GM21737 (cell line): Measurements from ENCODE around the gene TMTC1.
"Not testable (repeated sequence)": the region's sequence is repeated elsewhere in the genome, so short reads cannot be mapped to it uniquely, and the experiment has no call there.

Experiments
- ATAC-seq: cut with Tn5 transposase; IDR thresholded peaks from one replicate; pipeline ENCODE4 v1.9.1; 2021; ENCODE audit warnings: mild to moderate bottlenecking, moderate library complexity; ENCODE audit not compliant: unreplicated experiment

Gene TMTC1

DNA sequence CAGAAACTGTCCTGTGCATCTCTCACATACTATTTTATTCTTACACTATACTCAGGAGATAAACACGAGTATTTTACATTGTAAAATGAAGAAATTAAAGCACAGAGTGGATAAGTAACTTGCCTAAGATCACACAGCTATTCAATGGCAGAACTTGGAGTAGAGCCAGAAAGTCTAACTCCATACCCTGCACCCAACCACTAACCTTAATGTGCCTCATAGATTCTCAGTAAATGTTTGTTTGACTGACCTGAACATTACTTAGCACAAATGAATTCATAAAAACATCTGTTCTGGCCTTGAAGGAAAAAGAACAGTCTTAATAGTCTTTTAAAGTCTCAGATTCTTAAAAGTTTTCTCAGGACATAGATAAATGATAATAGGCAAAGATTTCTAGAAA, 202.8 kb downstream of the TMTC1 start:
- no peak for ATAC-seq

DNA sequence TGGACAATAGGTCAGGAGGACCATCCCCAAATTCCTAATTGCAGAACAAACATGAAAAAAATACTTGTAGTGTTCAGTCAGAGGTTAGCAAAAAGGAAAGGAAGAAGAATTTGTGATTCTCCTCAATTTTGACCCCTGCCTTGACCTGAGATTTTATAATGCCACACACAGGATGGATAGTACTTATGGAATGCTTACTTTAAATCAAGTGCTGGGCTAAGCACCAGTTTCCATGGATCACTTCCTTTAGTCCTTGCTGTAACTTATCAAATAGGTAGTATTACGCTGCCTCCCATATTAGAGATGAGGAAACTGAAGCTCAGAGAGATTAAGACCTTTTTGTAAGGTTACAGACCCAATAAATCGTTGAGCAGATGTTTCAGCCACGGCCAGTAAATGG, 205.0 kb downstream of the TMTC1 start:
- no peak for ATAC-seq

DNA sequence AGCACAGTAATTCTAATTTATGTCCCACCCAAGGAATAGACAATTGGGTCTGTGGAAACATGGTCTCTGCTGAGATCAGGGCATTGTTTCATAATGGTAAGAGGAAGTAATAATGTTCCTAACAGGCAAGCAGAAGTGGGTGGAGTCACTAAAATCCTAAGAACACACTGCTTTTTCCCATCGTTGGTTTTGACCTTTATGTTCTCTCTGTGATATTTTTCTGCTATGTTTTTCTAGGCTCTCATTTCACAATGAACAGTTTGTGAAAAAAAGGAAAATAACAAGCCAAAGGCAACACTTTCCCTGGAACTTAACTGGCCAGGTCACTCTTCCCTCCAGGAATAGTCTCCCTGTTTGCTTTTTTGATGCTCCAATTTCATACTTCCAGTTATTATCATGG, 205.7 kb downstream of the TMTC1 start:
- ATAC-seq, result no peak

DNA sequence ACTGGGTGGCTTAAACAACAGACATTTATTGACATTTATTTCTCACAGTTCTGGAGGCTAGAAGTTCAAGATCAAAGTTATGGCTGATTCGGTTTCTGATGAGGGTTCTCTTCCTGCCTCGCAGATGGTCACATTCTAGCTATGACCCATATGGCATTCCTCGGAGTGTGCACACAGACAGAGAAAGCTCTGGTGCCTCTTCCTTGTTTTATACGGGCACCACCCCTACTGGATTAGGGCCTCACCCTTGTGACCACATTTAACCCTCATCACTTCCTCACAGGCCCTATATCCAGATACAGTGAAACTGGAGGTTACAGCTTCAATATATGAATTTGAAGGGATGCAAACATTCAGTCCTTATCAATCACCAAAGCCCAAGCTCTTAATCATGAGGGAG, 209.2 kb downstream of the TMTC1 start:
- no peak for ATAC-seq

DNA sequence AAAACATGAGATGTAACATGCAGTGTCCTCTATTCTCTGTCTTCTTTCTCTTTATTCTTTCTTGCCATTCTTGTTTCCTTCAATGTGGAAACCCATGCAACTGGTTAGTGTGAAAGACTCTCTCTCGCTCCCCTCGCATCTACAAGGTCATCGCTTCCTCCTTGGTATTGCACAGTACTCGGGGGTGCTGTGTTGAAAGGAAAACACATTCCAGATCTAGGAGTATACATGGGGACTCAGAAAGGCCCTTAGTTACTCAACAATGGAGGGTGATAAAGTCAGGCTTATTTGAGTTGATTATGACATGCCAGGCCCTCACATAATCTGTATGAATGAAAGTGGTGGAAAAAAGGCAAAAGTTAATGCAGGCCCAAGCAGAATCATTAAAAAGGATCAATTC, 210.8 kb downstream of the TMTC1 start:
- ATAC-seq, result no peak

DNA sequence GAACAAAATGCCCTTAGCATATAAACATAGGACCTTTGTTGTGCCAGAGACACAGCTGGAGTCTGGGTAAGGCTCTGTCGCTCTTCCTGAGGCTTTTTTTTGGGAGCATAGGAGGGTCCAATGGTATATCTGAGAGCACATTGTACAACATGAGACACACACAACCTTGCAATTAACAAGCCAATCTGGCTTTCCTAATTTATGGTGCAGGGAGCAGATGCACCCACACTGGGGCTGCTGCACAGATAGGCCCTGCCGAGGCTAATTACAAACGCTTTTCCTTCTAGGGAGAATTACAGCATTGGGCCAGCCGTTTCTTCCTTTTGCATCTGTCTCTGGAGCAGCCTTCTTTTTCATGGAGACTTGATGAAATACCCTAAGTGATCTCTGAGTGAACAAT, 211.3 kb downstream of the TMTC1 start:
- ATAC-seq, result no peak

DNA sequence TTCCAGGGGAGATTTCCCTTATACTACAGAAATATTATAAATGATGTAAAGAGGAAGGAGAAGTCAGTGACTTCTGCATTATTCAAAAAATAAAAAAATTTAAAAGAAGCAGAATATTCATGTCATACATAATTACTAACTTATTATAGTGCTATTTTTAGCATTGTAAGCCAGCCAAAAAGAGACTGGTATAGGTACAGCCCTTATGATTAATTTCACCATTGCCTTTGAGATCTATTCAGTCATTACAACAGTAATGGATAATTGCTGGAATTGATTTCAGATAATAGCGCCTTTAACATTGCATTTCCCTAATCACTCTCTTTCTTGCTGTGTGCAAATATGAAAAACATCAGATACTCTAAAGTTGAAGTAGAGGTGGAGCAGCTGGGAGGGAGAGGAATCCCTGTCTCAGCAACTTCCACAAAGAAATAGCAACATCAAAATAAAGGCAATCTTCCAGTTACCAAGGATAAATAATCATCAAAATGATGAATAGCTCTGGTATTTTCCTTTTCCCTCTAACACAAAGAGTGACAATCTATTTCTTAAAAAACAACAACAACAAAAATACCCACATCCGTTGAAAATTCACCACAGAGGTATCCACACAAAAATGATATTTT, 214.5 kb downstream of the TMTC1 start:
- no peak for ATAC-seq

DNA sequence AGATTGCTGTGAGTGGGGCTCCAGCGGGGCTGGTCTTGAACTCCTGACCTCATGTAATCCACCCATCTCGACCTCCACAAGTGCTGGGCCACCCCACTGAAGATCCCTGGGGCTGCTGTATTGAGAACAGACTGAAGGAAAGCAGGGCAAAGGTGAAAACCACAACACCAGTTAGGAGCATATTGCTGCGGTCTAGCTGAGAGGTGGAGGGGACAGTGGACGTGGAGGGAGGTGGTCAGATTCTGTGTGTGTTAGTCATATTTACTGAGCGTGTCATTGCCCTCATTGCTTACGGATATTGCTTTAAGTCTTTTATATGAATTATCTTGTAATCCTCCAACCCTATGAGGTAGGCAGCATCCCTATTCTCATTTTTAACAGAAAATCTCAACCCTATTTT, 217.3 kb downstream of the TMTC1 start:
- ATAC-seq, result no peak

DNA sequence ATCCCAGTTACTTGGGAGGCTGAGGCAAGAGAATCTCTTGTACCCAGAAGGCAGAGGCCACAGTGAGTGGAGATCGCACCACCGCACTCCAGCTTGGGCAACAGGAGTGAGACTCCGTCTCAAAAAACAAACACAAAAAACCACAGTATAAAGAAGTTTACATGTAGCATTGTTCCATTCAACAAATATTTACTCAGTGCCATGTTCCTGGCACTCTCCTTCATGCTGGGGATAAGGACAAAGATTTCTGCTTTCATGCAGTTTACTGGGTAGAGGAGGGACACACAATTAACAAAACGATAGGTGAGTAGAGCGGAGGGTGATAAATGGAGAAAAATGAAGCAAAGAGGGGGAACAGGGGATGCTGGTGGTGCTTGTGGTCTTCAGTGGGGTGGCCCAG, 218.0 kb downstream of the TMTC1 start:
- ATAC-seq, result no peak

DNA sequence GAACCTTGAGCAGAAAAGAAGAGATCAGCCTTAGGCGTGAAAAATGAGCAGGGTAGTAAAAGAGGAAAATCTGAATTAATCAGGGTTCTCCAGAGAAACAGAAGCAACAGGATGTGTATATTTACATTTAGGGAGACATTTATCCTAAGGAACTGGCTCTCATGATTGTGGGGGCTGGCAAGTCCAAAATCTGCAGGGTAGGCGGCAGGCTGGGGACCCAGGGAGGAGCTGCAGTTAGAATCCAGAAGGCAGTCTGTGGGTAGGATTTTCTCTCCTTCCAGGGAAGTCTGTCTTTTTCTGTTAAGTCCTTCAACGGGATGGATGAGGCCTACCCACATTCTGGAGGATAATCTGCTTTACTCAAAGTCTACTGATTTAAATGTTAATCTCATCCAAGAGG, 218.8 kb downstream of the TMTC1 start:
- no peak for ATAC-seq

DNA sequence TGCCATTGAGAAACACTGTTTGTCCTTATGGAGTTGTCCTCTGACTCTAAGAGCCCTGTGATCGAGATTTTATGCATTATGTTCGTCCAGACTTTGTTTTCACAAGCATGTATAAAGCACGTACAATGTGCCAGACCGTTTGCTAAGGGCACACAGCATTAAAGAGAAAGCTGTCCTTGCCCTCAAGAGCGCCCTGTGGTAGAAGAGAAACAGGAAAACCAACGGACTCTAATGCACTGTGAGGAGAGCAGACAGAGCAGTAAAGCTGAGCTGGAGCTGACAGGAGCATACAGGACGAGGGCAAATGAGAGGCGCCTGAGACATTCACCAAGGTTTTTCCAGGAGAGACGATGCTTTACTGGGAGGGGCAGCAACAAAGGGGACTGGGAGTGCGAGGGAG, 220.1 kb downstream of the TMTC1 start:
- ATAC-seq, result no peak

DNA sequence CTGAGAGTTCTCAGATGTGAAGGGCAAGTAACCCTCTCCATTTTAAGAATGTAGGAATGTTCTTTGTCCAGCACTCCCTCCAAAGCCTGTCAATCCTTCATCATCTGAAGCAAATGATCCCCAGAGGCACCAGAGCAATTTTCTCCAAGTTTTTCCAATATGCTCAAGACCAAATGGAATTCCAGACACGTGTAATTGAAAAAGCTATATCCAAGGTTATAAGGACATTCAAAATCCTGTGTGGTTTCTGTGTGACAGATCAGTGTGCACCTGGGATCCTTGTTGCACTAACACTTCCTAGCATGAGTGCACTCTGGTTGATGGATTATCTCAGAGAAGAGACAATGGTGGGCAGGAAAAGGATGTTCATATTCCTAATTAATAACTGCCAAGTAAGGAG, 220.7 kb downstream of the TMTC1 start:
- ATAC-seq, result no peak

DNA sequence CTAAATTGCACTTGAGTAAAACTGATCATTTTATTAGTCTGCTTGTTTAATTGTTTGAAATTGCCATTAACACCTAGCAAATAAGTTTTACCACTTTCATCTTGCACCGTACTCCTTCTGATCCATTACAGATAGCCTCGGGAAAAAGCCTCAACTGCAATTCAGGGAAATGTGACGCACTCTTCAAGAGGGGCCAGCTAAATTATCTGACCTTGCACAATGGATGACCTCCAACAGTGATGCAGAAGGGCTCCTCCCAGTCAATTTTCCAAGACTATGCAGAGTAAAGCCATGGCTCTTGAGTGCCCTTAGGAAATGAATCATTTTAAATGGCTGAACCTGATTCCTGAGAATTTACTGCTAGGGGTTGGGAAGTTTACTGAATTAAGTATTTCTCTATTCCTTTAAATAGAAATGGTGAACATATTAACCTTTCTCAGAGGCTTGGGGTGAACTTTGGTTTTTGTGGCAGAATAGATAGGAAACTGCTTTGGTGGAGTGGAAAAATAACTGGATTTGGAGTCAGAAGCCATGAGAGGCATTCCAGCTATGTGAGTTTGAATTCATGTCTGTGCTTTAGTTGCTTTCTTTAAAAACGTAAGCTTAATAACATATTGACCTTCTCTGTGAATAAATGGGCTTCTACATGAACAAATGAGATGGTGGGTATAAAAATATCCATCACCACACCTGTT, 221.5 kb downstream of the TMTC1 start:
- ATAC-seq, result no peak

DNA sequence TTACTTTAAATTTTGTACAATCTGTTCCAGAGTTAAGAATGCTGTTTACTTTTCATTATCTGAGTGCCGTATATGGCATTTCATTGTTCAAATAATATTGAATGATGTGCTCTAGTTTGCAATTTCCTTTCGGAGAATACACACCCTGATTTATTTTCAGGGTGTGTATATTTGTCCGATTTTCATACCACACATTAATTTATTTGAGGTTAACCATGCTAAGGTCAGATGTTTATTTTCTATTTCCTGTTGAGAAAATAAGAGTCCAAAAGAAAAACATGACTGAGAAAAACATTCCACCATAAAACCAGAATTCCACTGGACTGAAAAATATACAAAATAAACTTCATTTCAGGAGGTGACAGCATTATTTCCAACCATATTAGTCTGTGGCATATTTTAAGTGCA, 222.1 kb downstream of the TMTC1 start:
- no peak for ATAC-seq

DNA sequence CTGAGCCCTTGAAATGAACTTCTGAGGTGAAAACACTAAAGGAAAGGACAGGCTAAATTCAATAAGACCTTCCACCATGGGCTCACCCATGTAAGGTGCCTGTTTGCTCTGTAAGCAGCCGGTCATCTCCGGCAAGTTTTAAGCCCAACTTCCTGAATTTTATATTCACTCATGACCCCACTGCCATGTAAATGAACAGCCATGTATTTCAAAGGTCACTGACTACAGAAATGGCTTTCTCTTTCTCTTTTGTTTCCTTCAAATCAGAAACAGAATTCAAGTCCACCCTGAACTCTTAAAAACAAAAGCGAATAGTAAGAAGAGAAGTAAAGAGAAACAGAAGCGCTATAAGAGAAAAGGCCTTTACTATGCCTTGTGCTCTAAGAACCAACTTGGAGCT, 224.5 kb downstream of the TMTC1 start:
- ATAC-seq, result no peak

DNA sequence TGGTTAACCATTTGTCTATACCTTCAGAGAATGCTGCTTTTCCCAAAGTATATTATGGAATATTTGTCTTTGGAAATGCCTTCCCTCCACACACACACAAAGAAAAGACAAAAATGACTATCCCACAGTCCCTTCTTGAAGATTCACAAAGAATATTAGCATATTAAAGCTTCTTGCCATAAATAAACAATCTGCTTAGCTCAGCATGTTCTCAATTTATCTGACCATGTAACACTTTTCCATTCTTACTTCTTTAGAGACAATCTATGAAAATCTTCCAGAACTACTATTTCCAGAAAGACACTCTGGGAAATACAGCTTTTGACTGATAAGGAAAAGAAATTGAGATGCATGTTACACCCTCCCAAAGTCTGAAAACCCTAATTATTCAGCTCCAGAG, 227.4 kb downstream of the TMTC1 start:
- ATAC-seq, result no peak

DNA sequence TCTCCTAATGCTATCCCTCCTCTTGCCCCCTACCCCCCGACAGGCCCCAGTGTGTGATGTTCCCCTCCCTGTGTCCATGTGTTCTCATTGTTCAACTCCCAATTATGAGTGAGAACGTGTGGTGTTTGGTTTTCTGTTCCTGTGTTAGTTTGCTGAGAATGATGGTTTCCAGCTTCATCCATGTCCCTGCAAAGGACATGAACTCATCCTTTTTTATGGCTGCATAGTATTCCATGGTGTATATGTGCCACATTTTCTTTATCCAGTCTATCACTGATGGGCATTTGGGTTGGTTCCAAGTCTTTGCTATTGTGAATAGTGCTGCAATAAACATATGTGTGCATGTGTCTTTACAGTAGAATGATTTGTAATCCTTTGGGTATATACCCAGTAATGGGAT, 228.3 kb downstream of the TMTC1 start:
- not testable (repeated sequence) for ATAC-seq

DNA sequence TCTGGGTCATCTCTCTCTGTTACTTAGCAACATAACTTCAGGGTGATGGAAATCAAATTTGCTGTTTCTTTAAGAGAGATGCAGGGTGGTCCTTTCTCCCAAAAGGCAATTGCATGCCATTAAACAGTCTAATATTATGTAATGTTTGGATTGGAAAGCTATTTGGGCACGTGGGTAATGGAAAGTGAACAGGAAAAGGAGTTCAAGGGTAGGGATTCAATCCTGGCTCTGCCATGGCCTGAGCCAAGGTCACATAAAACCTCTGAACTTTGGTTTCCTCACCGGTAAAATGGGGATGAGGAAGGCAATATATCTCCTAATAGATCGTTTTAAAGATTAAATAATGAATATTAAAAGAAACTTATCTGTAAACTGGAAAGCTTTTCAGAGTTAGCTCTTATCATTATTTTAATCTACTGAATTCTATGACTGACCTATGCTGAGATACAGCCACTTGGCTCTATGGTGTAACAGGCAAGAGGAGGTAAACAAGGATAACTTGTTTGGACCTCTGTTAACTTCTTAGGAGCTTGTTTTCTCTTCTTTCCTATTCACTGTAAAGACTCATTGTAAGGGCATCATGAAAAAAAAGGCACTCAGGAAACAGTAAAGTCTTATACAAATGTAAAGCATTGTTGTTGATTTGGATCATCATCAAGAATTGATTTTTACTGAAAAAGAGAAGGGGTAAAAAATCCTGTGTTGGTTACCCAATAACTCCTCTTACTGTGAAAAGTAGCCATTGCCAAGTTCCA, 230.6 kb downstream of the TMTC1 start:
- no peak for ATAC-seq

DNA sequence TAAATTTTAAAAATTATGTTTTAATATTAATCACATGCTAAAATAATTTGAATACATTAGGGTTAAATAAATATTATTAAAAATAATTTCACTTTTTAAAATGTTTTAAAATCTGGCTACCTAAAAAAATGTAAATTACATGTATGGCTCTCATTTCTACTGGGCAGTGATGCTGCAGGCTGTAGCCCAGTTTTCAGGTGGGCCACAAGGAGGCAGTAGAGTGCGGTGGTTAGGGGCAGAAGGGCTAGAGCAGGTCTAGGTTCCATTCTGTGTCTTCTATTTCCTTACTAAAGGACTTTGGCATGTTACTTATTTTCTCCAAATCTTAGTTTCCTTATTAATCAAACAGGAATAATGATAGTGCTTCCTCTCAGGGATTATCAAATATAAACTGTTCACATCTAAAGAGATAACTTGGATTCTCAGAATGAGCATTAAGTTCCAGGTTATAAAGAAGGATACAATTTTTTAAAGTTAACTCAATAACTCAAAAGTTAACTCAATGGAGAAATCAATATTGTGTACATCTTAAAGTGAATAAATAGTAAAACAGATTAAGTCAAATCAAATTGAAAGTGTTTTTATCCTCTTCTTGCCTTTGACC, 231.3 kb downstream of the TMTC1 start:
- ATAC-seq, result peak; percentile 88

DNA sequence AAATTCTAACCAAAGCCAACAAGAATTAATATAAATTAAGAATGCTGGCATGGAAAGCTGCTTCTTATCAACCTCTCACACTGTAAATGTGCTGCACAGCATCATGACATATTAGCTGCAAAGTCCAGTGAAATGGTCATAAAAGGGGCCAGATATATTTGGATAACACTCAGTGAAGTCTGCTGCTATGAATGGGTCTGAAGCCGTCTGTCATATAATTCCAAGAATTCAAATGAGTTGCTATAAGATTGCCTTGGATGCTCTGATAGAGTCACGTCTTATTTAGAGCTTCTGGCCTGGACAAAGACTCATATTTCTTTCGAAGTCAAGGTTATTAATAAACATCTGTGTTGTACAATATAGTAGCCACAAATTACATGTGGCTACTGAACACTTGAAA, 231.9 kb downstream of the TMTC1 start:
- ATAC-seq, result no peak

DNA sequence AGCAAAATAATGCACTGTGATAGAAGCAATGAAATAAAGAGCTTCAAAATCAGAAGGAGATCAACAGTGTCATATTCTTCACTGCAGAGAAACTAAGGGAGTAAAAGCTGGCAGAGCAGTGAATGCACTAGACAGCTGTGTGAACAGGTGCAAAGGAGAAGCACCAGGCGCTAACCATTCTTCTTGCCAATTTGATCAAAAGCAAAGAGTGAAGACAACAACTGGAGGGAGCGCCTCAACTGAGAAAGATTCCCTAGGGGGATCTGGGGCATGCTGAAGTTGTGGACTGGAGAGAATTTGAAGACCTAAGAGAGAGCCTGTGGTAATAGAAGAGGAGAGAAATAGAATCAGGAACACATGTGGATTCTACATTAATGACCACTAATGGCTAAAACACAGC, 235.9 kb downstream of the TMTC1 start:
- no peak for ATAC-seq

DNA sequence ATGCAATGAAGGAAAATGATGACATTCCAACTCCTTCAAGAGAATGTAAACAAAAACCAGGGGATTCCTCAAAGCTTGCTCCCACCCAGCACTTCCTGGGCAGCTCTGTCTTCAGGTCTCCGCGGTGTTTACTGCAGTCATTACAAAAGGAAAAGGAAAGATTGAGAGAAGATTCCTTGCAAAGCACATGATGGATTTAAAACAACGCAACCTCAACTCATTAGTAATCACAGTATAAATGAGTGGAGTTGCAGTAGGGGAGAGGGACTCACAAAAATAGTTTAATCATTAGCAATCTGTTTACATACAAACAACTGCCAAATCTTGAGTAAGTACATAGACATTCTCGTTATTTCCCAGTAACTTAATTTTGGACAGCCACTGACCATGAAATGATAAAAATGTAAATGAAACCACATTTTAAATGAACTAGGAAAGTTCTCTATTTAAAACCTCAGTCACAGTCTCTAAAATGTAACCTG, 236.6 kb downstream of the TMTC1 start:
- ATAC-seq, result no peak
